GM18499 (cell line): ENCODE measurements around the gene NTN4.
"Not testable (repeated sequence)": the region's sequence is repeated elsewhere in the genome, so short reads cannot be mapped to it uniquely, and the experiment has no call there.

Source experiments
- ATAC-seq: cut with Tn5 transposase; IDR thresholded peaks from one replicate; pipeline ENCODE4 v1.9.1; 2021; ENCODE audit warnings: moderate number of reproducible peaks; ENCODE audit not compliant: insufficient read depth, unreplicated experiment

Gene NTN4

DNA sequence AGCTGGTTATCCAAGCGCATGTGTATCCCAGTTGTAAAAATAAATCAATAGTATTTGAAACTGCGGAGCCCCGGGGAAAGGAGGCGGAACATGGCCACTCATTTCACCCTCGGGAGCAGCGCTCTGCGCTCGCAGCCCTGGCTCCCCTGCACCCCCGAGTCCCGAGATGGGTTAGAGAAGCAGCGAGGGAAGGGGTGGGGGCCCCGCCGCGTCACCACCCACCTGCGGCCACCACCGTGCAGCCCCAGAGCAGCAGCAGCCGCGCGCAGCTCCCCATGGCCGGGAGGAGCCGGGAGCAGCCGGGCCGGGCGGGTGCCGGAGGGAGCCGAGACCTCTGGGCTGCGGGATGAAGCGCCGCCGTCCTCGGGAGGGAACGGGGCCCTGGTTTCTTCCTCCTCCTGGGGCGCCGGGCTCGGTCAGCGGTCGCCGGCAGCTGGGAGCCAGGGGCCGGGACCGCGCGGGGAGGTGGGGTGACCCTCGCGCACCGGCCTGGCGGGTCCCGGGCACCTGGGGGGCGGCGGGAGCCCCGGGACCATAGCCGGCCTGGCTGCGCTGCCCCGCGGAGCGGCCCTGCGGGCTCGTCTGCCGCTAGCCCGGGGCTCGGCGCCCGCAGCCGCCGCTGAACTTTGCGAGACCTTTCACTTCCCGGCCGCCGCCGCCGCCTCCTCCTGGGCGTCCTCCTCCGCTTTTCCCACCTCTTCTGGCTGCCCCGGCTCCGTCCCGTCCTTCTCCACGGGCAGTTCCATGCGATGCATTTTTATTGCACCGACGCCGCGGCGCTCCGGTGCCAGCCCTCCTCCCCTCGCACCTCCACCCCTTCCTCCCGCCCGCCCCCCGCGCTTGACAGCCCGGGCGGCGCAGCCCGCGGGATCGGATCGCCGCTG, at the start of gene NTN4:
TSS of gene NTN4 (minus strand) at position 732 of the 884 bp plus-strand sequence. CDS start at position 277, 455 bp downstream.
- no peak for ATAC-seq

DNA sequence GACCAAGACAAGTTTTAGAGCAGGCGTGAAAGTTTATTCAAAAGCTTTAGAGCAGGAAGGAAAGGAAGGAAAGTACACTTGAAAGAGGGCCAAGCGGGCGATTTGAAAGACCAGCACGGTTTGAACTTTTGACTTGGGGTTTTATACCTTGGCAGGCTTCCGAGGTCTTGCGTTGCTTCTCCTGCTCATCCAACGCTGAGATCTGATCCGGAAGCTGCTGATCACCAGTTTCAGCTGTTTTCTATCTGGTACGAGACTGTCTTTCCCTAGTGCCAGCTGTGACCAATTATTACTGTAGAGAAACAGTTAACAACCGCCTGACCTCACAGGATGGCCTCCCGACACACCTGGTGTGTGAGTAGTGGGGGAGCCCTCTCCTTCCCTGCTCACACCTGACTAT, 47.6 kb upstream of the NTN4 start:
- ATAC-seq = no peak

DNA sequence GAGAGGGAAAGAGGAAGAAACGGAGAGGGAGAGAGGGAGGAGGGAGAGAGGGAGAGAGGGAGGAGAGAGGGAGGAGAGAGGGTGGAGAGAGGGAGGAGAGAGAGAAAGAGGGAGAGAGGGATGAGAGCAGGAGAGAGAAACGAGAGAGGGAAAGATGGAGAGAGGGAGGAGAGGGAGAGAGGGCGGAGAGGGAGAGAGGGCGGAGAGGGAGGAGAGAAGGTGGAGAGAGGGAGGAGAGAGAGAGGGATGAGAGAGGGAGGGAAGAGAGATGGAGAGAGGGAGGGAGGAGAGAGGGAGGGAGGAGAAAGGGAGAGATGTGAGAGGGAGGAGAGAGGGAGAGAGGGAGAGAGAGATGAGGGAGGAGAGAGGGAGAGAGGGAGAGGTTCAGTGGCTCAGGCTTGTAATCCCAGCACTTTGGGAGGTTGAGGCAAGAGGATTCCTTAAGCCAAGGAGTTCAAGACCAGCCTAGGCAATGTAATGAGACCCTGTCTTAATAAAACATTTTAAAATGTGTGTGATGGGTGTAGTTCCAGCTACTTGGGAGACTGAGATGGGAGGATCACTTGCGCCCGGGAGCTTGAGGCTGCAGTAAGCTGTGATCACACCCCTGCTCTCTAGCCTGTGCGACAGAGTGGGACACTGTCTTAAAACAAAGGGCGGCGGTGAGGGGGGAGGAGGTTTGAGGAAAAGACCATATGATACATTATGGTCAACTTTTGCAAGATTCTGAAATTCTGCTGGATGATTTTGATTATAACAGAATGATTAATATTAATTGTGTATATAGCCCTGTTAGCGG, 46.9 kb upstream of the NTN4 start:
- no peak for ATAC-seq

- no peak for ATAC-seq
These were observed 46.2 kb upstream of the NTN4 start for GRCh38 chr12:95836630-95837239.

DNA sequence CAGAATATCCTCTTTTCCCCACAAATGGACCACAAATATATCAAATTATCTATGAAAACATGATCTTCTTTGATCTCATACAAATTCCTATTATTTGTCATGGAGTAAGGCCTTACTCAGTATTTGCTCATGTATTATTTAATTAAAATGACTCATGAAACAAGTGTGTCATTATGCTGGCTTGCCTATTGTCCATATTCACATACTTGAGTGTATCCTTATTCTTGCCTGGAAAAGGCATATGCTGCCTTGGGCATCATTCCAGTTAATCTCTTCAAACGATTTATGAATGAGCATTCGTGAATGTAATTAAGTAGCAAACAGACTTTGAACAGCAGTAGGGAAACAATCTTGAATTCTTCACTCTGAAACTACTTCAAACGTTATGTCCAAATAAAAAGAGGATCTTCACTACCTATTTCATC, 45.6 kb upstream of the NTN4 start:
- no peak for ATAC-seq

- ATAC-seq = no peak
These were observed 44.0 kb upstream of the NTN4 start for GRCh38 chr12:95834572-95834971.

DNA sequence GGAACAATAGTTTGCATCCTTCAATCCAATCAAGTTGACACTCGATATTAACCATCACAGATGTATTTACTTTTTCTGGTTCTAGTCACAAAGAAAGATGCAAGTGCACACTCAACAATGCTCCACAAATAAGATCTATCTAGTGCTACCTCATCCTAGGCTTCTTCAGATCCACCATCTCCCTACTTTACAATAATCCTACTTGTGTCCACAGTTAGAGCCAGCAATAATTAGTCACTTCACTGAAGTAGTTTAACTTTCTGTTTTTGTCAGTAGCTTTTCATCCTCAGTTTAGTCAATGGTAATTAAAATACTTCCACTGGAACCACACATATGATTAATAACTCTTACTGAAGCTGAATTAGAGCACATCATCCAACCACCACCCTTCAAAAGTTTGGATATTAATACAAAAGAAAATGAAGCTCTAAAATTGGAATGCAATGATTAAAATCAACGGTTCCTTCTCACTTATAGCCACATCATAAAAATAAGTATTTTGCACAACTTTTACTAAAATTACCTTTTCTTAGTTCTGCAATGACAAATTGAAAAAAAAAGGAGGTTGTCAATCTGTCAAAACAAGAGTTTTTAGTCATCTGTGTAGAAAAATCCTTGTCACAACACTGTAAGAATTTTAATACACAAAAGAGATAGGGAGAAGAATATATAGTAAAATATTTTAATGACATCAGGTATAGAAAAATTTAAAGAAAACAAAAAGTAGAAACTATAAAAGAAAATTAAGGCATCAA, 39.9 kb upstream of the NTN4 start:
- no peak for ATAC-seq

DNA sequence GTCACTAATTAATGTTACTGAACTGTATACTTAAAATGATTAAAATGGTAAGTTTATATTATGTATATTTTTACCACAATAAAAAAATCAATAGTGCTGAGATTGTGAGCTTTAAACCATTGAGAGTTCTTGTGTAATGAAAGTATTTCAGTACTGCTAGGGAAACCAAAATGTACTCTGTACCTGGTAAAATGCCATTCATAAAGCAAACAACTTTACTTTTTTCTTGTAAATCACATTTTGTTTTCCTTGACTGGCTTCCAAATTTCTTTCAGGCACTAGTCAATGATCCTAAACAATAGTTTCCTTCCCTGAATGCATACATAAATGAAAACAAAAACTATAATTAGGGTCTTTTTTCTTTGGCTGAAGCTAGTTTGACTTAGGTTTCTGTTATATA, 38.8 kb upstream of the NTN4 start:
- no peak for ATAC-seq

GRCh38 chr12:95820096-95820703, 29.6 kb upstream of the NTN4 start:
- ATAC-seq = no peak

DNA sequence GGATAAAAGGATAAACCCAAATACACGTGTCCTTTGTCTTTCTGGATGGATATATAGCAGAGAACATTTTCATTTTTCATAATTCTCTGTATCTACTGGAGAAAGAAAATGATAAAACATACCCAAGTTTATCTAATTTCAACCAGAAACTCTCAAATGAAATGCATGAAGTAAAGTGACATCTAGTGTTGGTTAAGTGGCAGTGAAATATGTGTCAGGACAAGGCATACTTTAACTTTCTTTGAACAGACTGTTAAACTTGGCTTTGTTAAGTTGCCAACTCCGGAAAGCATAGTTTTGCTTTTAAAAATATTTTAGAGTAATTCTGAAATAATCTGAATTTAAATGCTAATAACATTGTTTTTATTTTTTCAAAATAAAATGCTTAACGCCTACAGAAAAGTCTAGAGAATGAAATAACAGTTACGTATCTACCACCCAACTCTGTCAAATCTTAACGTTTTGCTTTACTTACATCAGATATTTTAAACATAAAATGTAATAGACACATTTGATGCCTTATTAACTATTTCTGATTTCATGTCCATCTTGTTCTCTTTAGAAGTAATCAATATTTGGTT, 25.2 kb upstream of the NTN4 start:
- ATAC-seq = no peak

DNA sequence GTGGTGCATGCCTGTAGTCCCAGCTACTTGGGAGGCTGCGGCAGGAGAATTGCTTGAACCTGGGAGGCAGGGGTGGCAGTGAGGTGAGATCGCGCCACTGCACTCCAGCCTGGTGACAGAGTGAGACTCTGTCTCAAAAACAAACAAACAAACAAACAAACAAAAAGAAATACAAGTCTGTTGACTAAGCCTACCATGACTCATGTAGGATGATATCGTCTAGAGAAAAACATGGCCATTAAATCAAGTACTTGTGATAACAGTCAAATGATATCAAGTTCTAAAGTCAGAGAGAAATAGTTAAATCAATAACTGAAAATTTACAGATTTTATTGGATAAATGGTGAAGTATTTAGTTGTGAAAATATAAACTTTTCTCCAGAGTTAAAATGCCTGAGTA, 21.6 kb upstream of the NTN4 start:
- not testable (repeated sequence) for ATAC-seq

DNA sequence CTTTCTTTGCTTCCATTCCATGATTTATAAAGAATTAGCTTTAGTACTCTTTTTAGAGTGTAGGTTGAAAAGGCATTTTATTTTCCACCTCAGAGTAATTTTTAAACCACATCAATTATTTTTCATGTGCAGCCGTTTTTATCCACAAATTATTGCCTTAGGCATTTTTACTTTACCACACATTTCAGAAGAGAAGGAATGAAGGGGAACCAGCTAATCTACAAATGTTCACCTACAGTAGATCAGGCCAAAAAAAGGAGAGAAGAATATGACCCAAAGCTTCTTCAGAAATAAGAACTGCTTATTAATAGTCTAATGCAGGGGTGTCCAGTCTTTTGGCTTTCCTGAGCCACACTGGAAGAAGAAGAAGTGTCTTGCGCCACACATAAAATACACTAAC, 19.8 kb upstream of the NTN4 start:
- ATAC-seq = no peak

GRCh38 chr12:95809000-95809680, 18.6 kb upstream of the NTN4 start:
- ATAC-seq = no peak

GRCh38 chr12:95808146-95808545, 17.6 kb upstream of the NTN4 start:
- no peak for ATAC-seq

- no peak for ATAC-seq
These were observed 15.5 kb upstream of the NTN4 start for GRCh38 chr12:95805864-95806671.

DNA sequence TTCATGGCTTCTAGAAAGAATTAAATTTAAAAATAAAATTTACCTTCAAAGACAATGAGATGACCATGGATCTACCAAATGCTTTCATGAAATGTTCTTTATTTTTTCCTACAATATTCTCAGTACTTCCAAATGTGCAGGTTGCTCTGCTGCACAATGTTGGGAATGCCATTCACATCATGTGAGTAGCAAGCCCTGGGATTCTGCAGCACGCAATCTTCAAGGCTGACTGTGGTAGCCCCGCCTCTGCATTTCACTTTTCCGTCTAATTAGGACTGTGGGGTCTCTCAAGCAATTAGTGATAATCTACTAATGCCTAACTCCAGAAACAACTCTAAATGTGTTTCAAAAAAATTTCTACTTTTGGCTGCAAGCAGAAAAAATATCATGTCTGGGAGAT, 13.7 kb upstream of the NTN4 start:
- ATAC-seq = no peak

DNA sequence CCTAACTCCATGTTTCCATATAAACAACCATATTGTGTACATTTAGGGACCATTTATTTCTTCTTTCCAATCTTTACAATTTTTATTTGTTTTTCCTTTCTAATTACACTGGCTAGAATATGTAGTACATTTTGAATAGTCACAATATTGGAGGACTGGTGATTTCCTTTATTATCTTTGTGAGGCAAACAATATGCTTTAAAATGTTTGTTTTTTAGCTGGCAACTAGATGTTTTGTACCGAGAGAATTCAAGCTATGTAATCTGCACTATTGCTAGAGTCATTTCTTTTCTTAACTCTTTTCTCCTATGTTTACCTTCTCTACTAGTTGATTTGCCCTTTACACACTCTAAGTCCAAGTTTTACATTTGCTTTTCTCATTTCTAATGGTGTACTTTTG, 13.3 kb upstream of the NTN4 start:
- ATAC-seq = no peak
